Stomach (tissue), 4 donors: ENCODE measurements around the gene ARPC5.

Experiments used
- CTCF ChIP-seq, 7 experiments: fragments of 450-650 bp in 4 of 7; fragments of 200-600 bp in 3 of 7; sonication (generic) in 3 of 7; IDR thresholded peaks; one replicate each; pipeline ENCODE4 v1.5.1; 2016 to 2019; ENCODE audit warnings: antibody characterized with exemption in 7 of 7, control low read depth in 2 of 7, mild to moderate bottlenecking in 1 of 7
- EP300 ChIP-seq: sonication (generic); formaldehyde crosslinking; IDR thresholded peaks from one replicate; pipeline ENCODE4 v1.6.1; 2017; ENCODE audit warnings: antibody characterized with exemption
- POLR2A ChIP-seq, 4 donors: fragments of 450-650 bp; IDR thresholded peaks; one replicate each; pipeline ENCODE4 v1.6.1; 2016; ENCODE audit warnings: antibody characterized with exemption in 4 of 4, control low read depth in 2 of 4, mild to moderate bottlenecking in 1 of 4, moderate library complexity in 1 of 4
- POLR2AphosphoS5 ChIP-seq, 3 donors: sonication (generic); formaldehyde crosslinking; IDR thresholded peaks; one replicate each; pipeline ENCODE4 v1.6.1; 2016; ENCODE audit warnings: antibody characterized with exemption in 3 of 3

- TF ChIP-seq POLR2A (IDR thresholded peaks at IDR 0.05) (no peak), POLR2AphosphoS5 (IDR thresholded peaks at IDR 0.05) (no peak), EP300 (no peak), CTCF (IDR thresholded peaks at IDR 0.05) (no peak)
Observed at GRCh38 chr1:183634429-183635065, 1.0 kb downstream of the ARPC5 start.
